ENCODE data around the gene SCAMP3. TPM values are rescaled to one million over a fixed set of nuclear protein-coding genes. Genes with fewer than 3 reads are reported as not detected.

The SCAMP3 gene
- total RNA-seq, 1 experiment from 2014 or later, result 104 TPM

- H3K36me3 Mint-ChIP-seq (ENCODE audit: insufficient read depth, unreplicated experiment), result peaks cover 43% of the 10 kb centered on the region
These were observed 45.1 kb upstream of the SCAMP3 start for GRCh38 chr1:155307247-155307740.

DNA sequence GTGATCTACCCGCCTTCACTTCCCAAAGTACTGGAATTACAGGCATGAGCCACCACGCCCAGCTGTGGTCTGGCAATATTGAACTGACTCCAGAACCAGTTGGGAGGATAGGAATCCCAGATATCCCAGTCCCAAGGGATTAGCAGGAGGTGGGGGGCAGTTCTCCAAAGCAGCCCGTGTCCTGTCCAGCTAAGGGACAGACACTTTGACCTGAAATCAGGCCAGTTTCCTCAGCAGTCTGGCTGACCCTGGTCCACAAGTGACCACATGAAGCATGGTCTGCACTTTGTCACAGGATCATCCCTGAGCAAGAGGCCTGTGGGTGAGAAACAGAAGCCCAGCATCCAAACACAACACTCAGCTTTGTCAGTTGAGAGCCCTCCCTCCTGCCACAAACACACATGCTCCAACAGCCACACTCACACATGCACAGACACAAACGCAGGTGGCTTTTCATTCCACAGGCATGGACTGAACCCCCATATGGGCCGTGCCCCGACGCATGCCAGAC, 43.8 kb upstream of the SCAMP3 start:
- intact Hi-C loops (cut with micrococcal nuclease; ENCODE audit: unreplicated experiment), result no loop called here
- no peaks in the 10 kb centered on the region for H3K9me3 Mint-ChIP-seq (ENCODE audit: low read depth, unreplicated experiment)
- no TSS peak for BruUV-seq (replicated peaks)
- peaks cover 30% of the 10 kb centered on the region for H3K36me3 Mint-ChIP-seq (ENCODE audit: insufficient read depth, unreplicated experiment)
- DNase-seq, result no peak
- no peaks in the 10 kb centered on the region for H3K27me3 Mint-ChIP-seq (ENCODE audit: unreplicated experiment)
- no peak for TF ChIP-seq CTCF (IDR thresholded peaks at IDR 0.05; ENCODE audit: unreplicated experiment)
- no peak overlapping the region for H3K4me3 Mint-ChIP-seq (ENCODE audit: low read depth, unreplicated experiment)
- H3K27ac Mint-ChIP-seq (ENCODE audit: unreplicated experiment), result peak overlapping the region; percentile 81
- CTCF ChIA-PET, result interaction anchor here (1.5 to 1.9 kb wide), 2 partner anchors 18 to 27 kb away, joined by 5 to 8 read pairs; no protein-coding TSS in a partner anchor
- H3K4me1 Mint-ChIP-seq (ENCODE audit: low read depth, unreplicated experiment), result peaks cover 38% of the 10 kb centered on the region

More at GRCh38 chr1:155307247-155307740, 45.1 kb upstream of the SCAMP3 start:
- TF ChIP-seq CTCF (IDR thresholded peaks at IDR 0.05; ENCODE audit: unreplicated experiment), result no peak
- Mint-ChIP-seq H3K27ac (ENCODE audit: unreplicated experiment) (peak overlapping the region; percentile 97), H3K4me3 (ENCODE audit: low read depth, unreplicated experiment) (no peak overlapping the region), H3K9me3 (ENCODE audit: low read depth, unreplicated experiment) (no peaks in the 10 kb centered on the region), H3K4me1 (ENCODE audit: low read depth, unreplicated experiment) (peaks cover 52% of the 10 kb centered on the region), H3K27me3 (ENCODE audit: unreplicated experiment) (no peaks in the 10 kb centered on the region)
- DNase-seq, result no peak
- intact Hi-C loops (cut with micrococcal nuclease; ENCODE audit: unreplicated experiment), result no loop called here
- no TSS peak for BruUV-seq (replicated peaks)
- CTCF ChIA-PET, result interaction anchor here (0.7 to 1.9 kb wide), 3 partner anchors 29 to 57 kb away, joined by 3 to 18 read pairs (median 10); partner anchors contain the start of gene CLK2

- Mint-ChIP-seq H3K4me3 (ENCODE audit: low read depth, unreplicated experiment) (no peak overlapping the region), H3K27me3 (ENCODE audit: unreplicated experiment) (no peaks in the 10 kb centered on the region), H3K36me3 (ENCODE audit: insufficient read depth, unreplicated experiment) (peaks cover 17% of the 10 kb centered on the region), H3K27ac (ENCODE audit: unreplicated experiment) (no peak overlapping the region), H3K4me1 (ENCODE audit: low read depth, unreplicated experiment) (peaks cover 29% of the 10 kb centered on the region), H3K9me3 (ENCODE audit: low read depth, unreplicated experiment) (no peaks in the 10 kb centered on the region)
- BruUV-seq (replicated peaks), result no TSS peak
- CTCF ChIA-PET, result interaction anchor here (1.9 kb wide), 1 partner anchor 19 kb away, joined by 8 read pairs; no protein-coding TSS in a partner anchor
- no peak for DNase-seq
- TF ChIP-seq CTCF (IDR thresholded peaks at IDR 0.05; ENCODE audit: unreplicated experiment), result no peak
- intact Hi-C loops (cut with micrococcal nuclease; ENCODE audit: unreplicated experiment), result no loop called here
These were observed 42.5 kb upstream of the SCAMP3 start for GRCh38 chr1:155304558-155305063.

DNA sequence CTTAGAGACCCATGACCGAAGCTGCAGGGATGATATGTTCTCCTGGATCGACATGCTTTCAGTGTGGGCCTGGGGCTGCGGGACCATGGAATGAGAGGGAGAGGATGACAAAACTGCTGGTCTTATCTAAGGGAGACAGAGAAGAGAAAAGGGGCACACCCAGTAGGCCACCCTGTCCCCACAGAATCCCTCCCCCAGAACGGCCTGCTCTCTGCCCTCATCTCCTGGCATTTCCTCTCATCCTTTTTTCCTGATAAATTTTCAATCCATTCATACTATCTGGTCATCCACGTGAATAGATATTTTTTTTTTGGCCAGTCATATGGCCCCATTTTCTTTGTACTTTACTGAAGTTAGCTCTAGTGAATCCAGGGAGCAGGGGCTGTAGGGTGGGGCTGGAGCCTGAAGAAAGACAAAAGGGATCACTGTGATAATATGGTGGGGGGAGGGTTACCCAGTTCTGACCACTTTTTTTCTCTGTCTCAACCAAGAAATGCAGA, 39.2 kb upstream of the SCAMP3 start, which contains the start of gene PKLR:
PKLR (minus strand) TSS at position 97 of the 500 bp plus-strand sequence; CDS start at position 54, 43 bp downstream.
- CTCF ChIA-PET, result interaction anchor here (0.6 kb wide), 1 partner anchor 82 kb away, joined by 3 read pairs; no protein-coding TSS in a partner anchor
- no TSS peak for BruUV-seq (replicated peaks)

More for the DNA sequence above, 39.2 kb upstream of the SCAMP3 start, which contains the start of gene PKLR:
- Mint-ChIP-seq H3K36me3 (ENCODE audit: insufficient read depth, unreplicated experiment) (no peaks in the 10 kb centered on the region), H3K4me1 (ENCODE audit: low read depth, unreplicated experiment) (peaks cover 25% of the 10 kb centered on the region), H3K27me3 (ENCODE audit: unreplicated experiment) (peaks cover 19% of the 10 kb centered on the region), H3K4me3 (ENCODE audit: low read depth, unreplicated experiment) (no peak within 1 kb of the TSS), H3K9me3 (ENCODE audit: low read depth, unreplicated experiment) (no peaks in the 10 kb centered on the region), H3K27ac (ENCODE audit: unreplicated experiment) (no peak within 1 kb of the TSS)
- DNase-seq, result no peak
- intact Hi-C loops (cut with micrococcal nuclease; ENCODE audit: unreplicated experiment), result no loop called here
- TF ChIP-seq CTCF (IDR thresholded peaks at IDR 0.05; ENCODE audit: unreplicated experiment), result no peak

All from Calu3 (cell line).